Liver (tissue), 9 donors: ENCODE data around the gene CYFIP1. TPM values are rescaled to one million over a fixed set of nuclear protein-coding genes. Genes with fewer than 3 reads are reported as not detected.

ENCODE experiments used
- DNase-seq: peaks from one replicate; pipeline ENCODE4 v3.0.0-alpha.2; 2017; ENCODE audit warnings: low spot score
- H3K27ac ChIP-seq, 2 donors: one replicate each; pipeline ENCODE4 v1.7.0; 2013; ENCODE audit warnings: inconsistent platforms in 2 of 2, low read length in 2 of 2, control low read depth in 1 of 2, low read depth in 1 of 2, mild to moderate bottlenecking in 1 of 2
- H3K27me3 ChIP-seq, 4 donors: one replicate each; pipeline versions ENCODE4 v1.6.1 to v1.7.0; 2013; ENCODE audit warnings: low read length in 3 of 4, inconsistent platforms in 1 of 4, mild to moderate bottlenecking in 1 of 4, moderate library complexity in 1 of 4; ENCODE audit not compliant: control insufficient read depth in 4 of 4, insufficient read depth in 4 of 4
- H3K36me3 ChIP-seq, 4 donors: one replicate each; pipeline versions ENCODE4 v1.6.1 to v1.7.0; 2013; ENCODE audit warnings: low read length in 3 of 4, mild to moderate bottlenecking in 3 of 4, low read depth in 1 of 4, moderate library complexity in 1 of 4; ENCODE audit not compliant: control insufficient read depth in 4 of 4, insufficient read depth in 3 of 4
- H3K4me1 ChIP-seq, 4 donors: one replicate each; pipeline versions ENCODE4 v1.6.1 to v1.7.0; 2013; ENCODE audit warnings: low read length in 3 of 4, mild to moderate bottlenecking in 3 of 4, moderate library complexity in 1 of 4; ENCODE audit not compliant: control insufficient read depth in 4 of 4, insufficient read depth in 4 of 4
- H3K4me3 ChIP-seq, 3 donors: one replicate each; pipeline versions ENCODE4 v1.6.1 to v1.7.0; 2013; ENCODE audit warnings: low read length in 3 of 3, control low read depth in 1 of 3, low read depth in 1 of 3, mild to moderate bottlenecking in 1 of 3
- H3K9ac ChIP-seq, 2 donors: one replicate each; pipeline ENCODE4 v1.7.0; 2013; ENCODE audit warnings: low read length in 2 of 2, mild to moderate bottlenecking in 2 of 2, moderate library complexity in 2 of 2, control low read depth in 1 of 2, low read depth in 1 of 2
- H3K9me3 ChIP-seq, 4 donors: one replicate each; pipeline versions ENCODE4 v1.6.1 to v1.7.0; 2013; ENCODE audit warnings: low read length in 3 of 4; ENCODE audit not compliant: control insufficient read depth in 4 of 4
- FOXA2 ChIP-seq: IDR thresholded peaks from 2 replicates; pipeline ENCODE4 v1.6.1; 2016; ENCODE audit warnings: antibody characterized with exemption
- GABPA ChIP-seq, 2 donors: IDR thresholded peaks in 1 of 2; conservative IDR thresholded peaks in 1 of 2; 2 replicates each; pipeline ENCODE4 v1.6.1; 2016; ENCODE audit warnings: antibody characterized with exemption in 2 of 2, mild to moderate bottlenecking in 1 of 2, moderate library complexity in 1 of 2
- HNF4A ChIP-seq, 2 donors: conservative IDR thresholded peaks; 2 replicates each; pipeline ENCODE4 v1.6.1; 2016; ENCODE audit warnings: antibody characterized with exemption in 2 of 2, mild to moderate bottlenecking in 2 of 2
- HNF4G ChIP-seq: IDR thresholded peaks from 2 replicates; pipeline ENCODE4 v1.6.1; 2016; ENCODE audit warnings: antibody characterized with exemption
- NR2F2 ChIP-seq: IDR thresholded peaks from 2 replicates; pipeline ENCODE4 v1.6.1; 2016; ENCODE audit warnings: antibody characterized with exemption
- RAD21 ChIP-seq, 2 donors: IDR thresholded peaks; 2 replicates each; pipeline ENCODE4 v1.6.1; 2016; ENCODE audit warnings: antibody characterized with exemption in 2 of 2, mild to moderate bottlenecking in 2 of 2
- RXRA ChIP-seq, 2 donors: IDR thresholded peaks; 2 replicates each; pipeline ENCODE4 v1.6.1; 2017 to 2018; ENCODE audit warnings: antibody characterized with exemption in 2 of 2, mild to moderate bottlenecking in 1 of 2
- SP1 ChIP-seq: IDR thresholded peaks from 2 replicates; pipeline ENCODE4 v1.6.1; 2018; ENCODE audit warnings: antibody characterized with exemption, mild to moderate bottlenecking
- YY1 ChIP-seq: IDR thresholded peaks from 2 replicates; pipeline ENCODE4 v1.6.1; 2016; ENCODE audit warnings: antibody characterized with exemption, mild to moderate bottlenecking
- WGBS: extraction: QIAGEN DNeasy Blood & Tissue Kit; methylation state at CpG from one replicate; pipeline ENCODE4 v1.1.7; 2013; 5-methylcytosine and 5-hydroxymethylcytosine counted together
- polyA plus RNA-seq, 2 donors: library from polyadenylated mRNA; stranded (reverse) in 1 of 2; unstranded in 1 of 2; fragments of 200-250 nt in 1 of 2; fragments of >200 nt in 1 of 2; fragmentation: Nextera tagmentation in 1 of 2; extraction: Ambion mirVana in 1 of 2; gene quantifications; one replicate each; pipeline versions ENCODE4 v1.2.1 to v1.2.3, GENCODE V29; 2013 to 2015
- total RNA-seq, 2 donors: library from RNA; depleted of rRNA; stranded (reverse); fragments of >200 nt; gene quantifications; one replicate each; pipeline ENCODE4 v1.2.3, GENCODE V29; 2014
- TF ChIP-seq, protein P1 (sequence below): IDR thresholded peaks from 2 replicates; pipeline ENCODE4 v1.6.1; 2016; ENCODE audit warnings: antibody characterized with exemption
- TF ChIP-seq, protein P2 (sequence below): IDR thresholded peaks from 2 replicates; pipeline ENCODE4 v1.6.1; 2016; ENCODE audit warnings: antibody characterized with exemption
- TF ChIP-seq, protein P3 (sequence below): IDR thresholded peaks from 2 replicates; pipeline ENCODE4 v1.6.1; 2016; ENCODE audit warnings: antibody characterized with exemption
- TF ChIP-seq, protein P4 (sequence below): IDR thresholded peaks from 2 replicates; pipeline ENCODE4 v1.6.1; 2016; ENCODE audit warnings: antibody characterized with exemption, mild to moderate bottlenecking
- donor health status: healthy.
- donor health status: healthy.
- donor health status: healthy.
- donor health status: healthy.
- donor health status: healthy.

Gene CYFIP1
- total and polyA plus RNA-seq, 4 donors = 13.5 to 48.3 (median 38.3) TPM

DNA sequence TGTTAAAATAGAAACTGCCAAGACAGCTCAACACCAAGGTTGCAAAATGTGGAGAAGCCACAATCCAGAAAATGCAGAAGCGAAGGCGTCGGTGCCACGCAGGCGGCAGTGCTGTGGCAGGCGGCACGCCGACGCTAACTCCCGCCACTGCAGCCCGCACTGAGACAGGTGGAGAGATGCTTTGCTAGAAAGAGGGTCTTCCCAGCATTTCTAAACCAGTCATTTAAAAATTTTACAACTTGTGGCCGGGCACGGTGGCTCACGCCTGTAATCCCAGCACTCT, 23.2 kb downstream of the CYFIP1 start:
- Histone ChIP-seq H3K9me3 (no peaks in the 10 kb centered on the region), H3K4me3 (no peak overlapping the region), H3K27ac (no peak overlapping the region), H3K36me3 (no peaks in the 10 kb centered on the region), H3K4me1 (peaks cover 0 to 26% (median 11%) of the 10 kb centered on the region in 4 donors), H3K27me3 (no peaks in the 10 kb centered on the region), H3K9ac (no peak overlapping the region)
- no peak for DNase-seq
- TF ChIP-seq, protein P1, sequence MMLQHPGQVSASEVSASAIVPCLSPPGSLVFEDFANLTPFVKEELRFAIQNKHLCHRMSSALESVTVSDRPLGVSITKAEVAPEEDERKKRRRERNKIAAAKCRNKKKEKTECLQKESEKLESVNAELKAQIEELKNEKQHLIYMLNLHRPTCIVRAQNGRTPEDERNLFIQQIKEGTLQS = no peak
- TF ChIP-seq FOXA2 (no peak), GABPA (IDR thresholded peaks at IDR 0.05 in 1 of 2, conservative IDR thresholded peaks at IDR 0.05 in 1 of 2) (no peak), RXRA (IDR thresholded peaks at IDR 0.05) (no peak), YY1 (no peak), SP1 (no peak), HNF4G (no peak), RAD21 (IDR thresholded peaks at IDR 0.05) (no peak), HNF4A (conservative IDR thresholded peaks at IDR 0.05) (no peak)
- TF ChIP-seq, protein P2, sequence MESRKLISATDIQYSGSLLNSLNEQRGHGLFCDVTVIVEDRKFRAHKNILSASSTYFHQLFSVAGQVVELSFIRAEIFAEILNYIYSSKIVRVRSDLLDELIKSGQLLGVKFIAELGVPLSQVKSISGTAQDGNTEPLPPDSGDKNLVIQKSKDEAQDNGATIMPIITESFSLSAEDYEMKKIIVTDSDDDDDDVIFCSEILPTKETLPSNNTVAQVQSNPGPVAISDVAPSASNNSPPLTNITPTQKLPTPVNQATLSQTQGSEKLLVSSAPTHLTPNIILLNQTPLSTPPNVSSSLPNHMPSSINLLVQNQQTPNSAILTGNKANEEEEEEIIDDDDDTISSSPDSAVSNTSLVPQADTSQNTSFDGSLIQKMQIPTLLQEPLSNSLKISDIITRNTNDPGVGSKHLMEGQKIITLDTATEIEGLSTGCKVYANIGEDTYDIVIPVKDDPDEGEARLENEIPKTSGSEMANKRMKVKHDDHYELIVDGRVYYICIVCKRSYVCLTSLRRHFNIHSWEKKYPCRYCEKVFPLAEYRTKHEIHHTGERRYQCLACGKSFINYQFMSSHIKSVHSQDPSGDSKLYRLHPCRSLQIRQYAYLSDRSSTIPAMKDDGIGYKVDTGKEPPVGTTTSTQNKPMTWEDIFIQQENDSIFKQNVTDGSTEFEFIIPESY = no peak
- TF ChIP-seq, protein P3, sequence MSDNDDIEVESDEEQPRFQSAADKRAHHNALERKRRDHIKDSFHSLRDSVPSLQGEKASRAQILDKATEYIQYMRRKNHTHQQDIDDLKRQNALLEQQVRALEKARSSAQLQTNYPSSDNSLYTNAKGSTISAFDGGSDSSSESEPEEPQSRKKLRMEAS = no peak
- TF ChIP-seq, protein P4, sequence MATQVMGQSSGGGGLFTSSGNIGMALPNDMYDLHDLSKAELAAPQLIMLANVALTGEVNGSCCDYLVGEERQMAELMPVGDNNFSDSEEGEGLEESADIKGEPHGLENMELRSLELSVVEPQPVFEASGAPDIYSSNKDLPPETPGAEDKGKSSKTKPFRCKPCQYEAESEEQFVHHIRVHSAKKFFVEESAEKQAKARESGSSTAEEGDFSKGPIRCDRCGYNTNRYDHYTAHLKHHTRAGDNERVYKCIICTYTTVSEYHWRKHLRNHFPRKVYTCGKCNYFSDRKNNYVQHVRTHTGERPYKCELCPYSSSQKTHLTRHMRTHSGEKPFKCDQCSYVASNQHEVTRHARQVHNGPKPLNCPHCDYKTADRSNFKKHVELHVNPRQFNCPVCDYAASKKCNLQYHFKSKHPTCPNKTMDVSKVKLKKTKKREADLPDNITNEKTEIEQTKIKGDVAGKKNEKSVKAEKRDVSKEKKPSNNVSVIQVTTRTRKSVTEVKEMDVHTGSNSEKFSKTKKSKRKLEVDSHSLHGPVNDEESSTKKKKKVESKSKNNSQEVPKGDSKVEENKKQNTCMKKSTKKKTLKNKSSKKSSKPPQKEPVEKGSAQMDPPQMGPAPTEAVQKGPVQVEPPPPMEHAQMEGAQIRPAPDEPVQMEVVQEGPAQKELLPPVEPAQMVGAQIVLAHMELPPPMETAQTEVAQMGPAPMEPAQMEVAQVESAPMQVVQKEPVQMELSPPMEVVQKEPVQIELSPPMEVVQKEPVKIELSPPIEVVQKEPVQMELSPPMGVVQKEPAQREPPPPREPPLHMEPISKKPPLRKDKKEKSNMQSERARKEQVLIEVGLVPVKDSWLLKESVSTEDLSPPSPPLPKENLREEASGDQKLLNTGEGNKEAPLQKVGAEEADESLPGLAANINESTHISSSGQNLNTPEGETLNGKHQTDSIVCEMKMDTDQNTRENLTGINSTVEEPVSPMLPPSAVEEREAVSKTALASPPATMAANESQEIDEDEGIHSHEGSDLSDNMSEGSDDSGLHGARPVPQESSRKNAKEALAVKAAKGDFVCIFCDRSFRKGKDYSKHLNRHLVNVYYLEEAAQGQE = no peak
- 90% methylated on average over 14 of the region's 14 CpGs for WGBS

DNA sequence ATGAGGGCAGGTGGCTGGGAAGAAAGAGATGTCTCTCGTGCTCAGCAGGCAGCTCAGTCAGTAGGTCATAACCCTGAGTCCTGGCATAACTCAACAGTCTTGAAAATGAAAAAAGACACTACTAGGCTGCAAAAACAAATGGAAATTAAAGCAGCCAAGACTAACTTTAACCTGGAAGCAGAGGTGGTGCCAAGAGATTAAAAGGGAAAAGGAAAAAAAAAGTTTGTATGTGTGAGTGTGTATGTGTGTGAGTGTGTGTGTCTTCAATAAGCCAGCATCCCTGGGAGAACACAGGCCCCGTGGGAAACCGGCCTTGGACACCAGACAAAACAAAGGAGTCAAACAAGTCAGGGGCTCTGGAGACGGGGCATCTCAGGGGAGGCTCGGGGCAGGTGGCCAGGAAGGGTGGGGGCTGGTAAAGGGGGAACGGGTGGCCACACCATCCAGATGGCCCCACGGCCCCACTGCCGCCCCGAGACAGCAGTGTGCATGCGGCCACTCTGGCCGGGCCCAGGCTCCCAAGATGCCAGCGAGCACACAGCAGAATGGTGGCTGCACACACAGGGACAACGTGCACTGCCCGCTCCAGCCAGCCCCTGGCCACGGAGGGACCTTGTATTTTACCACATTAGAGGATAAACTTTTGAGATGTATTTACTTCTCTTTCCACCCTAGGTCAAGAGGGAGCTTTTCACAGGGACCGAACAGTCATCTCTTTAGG, 23.8 kb downstream of the CYFIP1 start:
- TF ChIP-seq NR2F2 (peak; percentile 61), HNF4A (conservative IDR thresholded peaks at IDR 0.05) (no peak)
- TF ChIP-seq, protein P2 = no peak
- H3K4me1 ChIP-seq = peaks cover 0 to 26% (median 11%) of the 10 kb centered on the region in 4 donors
- no peaks in the 10 kb centered on the region for H3K36me3 ChIP-seq
- no peak overlapping the region for H3K4me3 ChIP-seq
- no peak for DNase-seq
- whole genome bisulfite sequencing = 75% methylated on average over 16 of the region's 16 CpGs
- H3K9me3 ChIP-seq = no peaks in the 10 kb centered on the region
- no peak overlapping the region for H3K9ac ChIP-seq
- no peak overlapping the region for H3K27ac ChIP-seq
- no peaks in the 10 kb centered on the region for H3K27me3 ChIP-seq
